Pancreas (tissue), 10 donors: ENCODE measurements around the gene RBM23. TPM values are rescaled to one million over a fixed set of nuclear protein-coding genes. Genes with fewer than 3 reads are reported as not detected.

Source experiments
- ATAC-seq, 4 donors: fragments of 200-7000 bp; cut with Tn5 transposase; one replicate each; pipeline versions ENCODE4 v1.8.0 to v1.9.1; 2020; ENCODE audit warnings: mild to moderate bottlenecking in 4 of 4, moderate library complexity in 4 of 4
- DNase-seq, 6 donors: peaks; one replicate each; pipeline ENCODE4 v3.0.0-alpha.2; 2020
- FAIRE-seq: peaks from 2 replicates; lab custom pipeline; 2012; peaks lifted over from hg19 to GRCh38; lab: Jason Lieb, UNC
- H3K27ac ChIP-seq, 4 donors: fragments of 200-600 bp; sonication (generic); 1 replicate in 3 of 4; 2 replicates in 1 of 4; pipeline versions ENCODE4 v1.5.0 to v1.8.0; 2020
- H3K27me3 ChIP-seq, 4 donors: fragments of 200-600 bp; one replicate each; pipeline ENCODE4 v1.8.0; 2021
- H3K36me3 ChIP-seq, 3 donors: fragments of 200-600 bp; sonication (generic) in 1 of 3; one replicate each; pipeline versions ENCODE4 v1.5.0 to v1.8.0; 2020 to 2021
- H3K4me1 ChIP-seq, 3 donors: fragments of 200-600 bp; one replicate each; pipeline ENCODE4 v1.8.0; 2021
- H3K4me3 ChIP-seq, 4 donors: fragments of 200-600 bp; sonication (generic) in 2 of 4; one replicate each; pipeline versions ENCODE4 v1.5.0 to v1.8.0; 2020 to 2021
- H3K9me3 ChIP-seq, 4 donors: fragments of 200-600 bp; one replicate each; pipeline ENCODE4 v1.8.0; 2021
- WGBS, 2 donors: extraction: QIAGEN DNeasy Blood & Tissue Kit; methylation state at CpG; one replicate each; pipeline ENCODE4 v1.1.7; 2013; 5-methylcytosine and 5-hydroxymethylcytosine counted together
- intact Hi-C, 3 donors: fragments of 100-400 bp; cut with DNase I; formaldehyde crosslinking; loops; one replicate each; pipeline versions ENCODE4 v1.11.1 to v1.14.2; 2022
- polyA plus RNA-seq, 2 donors: library from polyadenylated mRNA; stranded (reverse); fragments of 200-250 nt; gene quantifications; one replicate each; pipeline ENCODE4 v1.2.3, GENCODE V29; 2013
- total RNA-seq, 6 donors: library from RNA; stranded (reverse); fragmentation: NEBNext Ultra II Directional in 4 of 6; extraction: Animal tissue kit (Norgen Biotek cat#: 25700) in 4 of 6; gene quantifications; one replicate each; pipeline versions ENCODE4 v1.2.1 to v1.2.4, GENCODE V29; 2021 to 2023
- TF ChIP-seq, protein P1 (sequence below), 4 donors: fragments of 200-600 bp; sonication (generic) in 3 of 4; IDR thresholded peaks; one replicate each; pipeline versions ENCODE4 v1.5.0 to v1.8.0; 2021; ENCODE audit warnings: antibody characterized with exemption in 4 of 4
- donor health status: healthy with polysubstance abuse.
- donor health status: DM: no; HTN: no; CAD: no; lungs with moderate emphysema.
- donor health status: DM: no; HTN: no; CAD: no.
- donor health status: control.
- donor health status: control.
- donor health status: Bipolar disorder and iron deficiency.
- donor health status: DM: yes; HTN: yes; CAD: no.
- donor health status: DM: no; HTN: no; CAD: no.
- donor health status: DM: no; HTN: no; CAD: no.
- donor health status: DM: yes; HTN: yes; CAD: no.

RBM23 gene
- total and polyA plus RNA-seq, 8 donors = 20.9 to 58.6 (median 31.2) TPM

DNA sequence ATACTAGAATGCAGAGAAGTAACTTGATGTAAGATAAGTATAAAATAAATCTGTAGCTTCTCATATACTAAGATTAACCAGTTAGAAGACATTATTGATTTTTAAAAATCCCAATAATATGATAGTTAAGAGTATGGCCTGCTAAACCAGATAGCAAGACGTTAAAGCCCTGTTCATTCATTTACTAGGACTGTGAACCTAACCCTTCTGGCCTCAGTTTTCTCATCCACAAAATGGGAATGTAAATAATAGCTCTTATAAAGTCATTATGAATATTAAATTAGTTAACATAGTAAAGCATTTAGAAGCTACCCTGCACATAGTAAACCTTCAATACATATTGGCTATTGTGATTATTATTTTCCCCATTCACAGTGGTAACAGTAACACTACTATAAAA, 16.2 kb upstream of the RBM23 start:
- intact Hi-C loops = no loop called here
- 56 to 66% methylated on average over 1 of the region's 1 CpG for WGBS, 2 donors
- no peak overlapping the region for H3K4me3 ChIP-seq
- ATAC-seq (no peak), FAIRE-seq (no peak), DNase-seq (no peak)
- H3K4me1 ChIP-seq = peaks cover 0 to 6% (median 0%) of the 10 kb centered on the region in 3 donors
- no peaks in the 10 kb centered on the region for H3K27me3 ChIP-seq
- TF ChIP-seq, protein P1, sequence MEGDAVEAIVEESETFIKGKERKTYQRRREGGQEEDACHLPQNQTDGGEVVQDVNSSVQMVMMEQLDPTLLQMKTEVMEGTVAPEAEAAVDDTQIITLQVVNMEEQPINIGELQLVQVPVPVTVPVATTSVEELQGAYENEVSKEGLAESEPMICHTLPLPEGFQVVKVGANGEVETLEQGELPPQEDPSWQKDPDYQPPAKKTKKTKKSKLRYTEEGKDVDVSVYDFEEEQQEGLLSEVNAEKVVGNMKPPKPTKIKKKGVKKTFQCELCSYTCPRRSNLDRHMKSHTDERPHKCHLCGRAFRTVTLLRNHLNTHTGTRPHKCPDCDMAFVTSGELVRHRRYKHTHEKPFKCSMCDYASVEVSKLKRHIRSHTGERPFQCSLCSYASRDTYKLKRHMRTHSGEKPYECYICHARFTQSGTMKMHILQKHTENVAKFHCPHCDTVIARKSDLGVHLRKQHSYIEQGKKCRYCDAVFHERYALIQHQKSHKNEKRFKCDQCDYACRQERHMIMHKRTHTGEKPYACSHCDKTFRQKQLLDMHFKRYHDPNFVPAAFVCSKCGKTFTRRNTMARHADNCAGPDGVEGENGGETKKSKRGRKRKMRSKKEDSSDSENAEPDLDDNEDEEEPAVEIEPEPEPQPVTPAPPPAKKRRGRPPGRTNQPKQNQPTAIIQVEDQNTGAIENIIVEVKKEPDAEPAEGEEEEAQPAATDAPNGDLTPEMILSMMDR (IDR thresholded peaks at IDR 0.05) = no peak
- no peaks in the 10 kb centered on the region for H3K9me3 ChIP-seq
- H3K27ac ChIP-seq = no peak overlapping the region
- no peaks in the 10 kb centered on the region for H3K36me3 ChIP-seq

DNA sequence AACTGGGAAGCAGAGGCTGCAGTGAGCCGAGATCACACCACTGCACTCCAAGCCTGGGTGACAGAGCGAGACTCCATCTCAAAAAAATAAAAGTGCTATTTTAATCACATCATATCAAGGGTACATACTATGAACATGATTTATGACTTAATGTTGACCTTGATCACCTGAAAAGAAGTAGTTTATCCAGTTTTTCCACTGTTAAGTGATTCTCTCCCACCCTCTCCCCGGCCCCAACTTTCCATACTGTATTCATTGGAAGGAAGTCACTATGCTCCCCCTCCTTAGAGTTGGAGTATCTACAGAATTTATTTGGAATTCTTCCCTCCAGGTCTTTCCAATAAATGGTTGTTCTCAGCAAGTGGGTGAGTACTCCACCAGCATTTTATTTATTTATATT, 13.2 kb upstream of the RBM23 start:
- FAIRE-seq (no peak), DNase-seq (no peak), ATAC-seq (peak in 2 of 4 donors; percentile 1 to 5)
- Histone ChIP-seq H3K9me3 (no peaks in the 10 kb centered on the region), H3K27ac (peak overlapping the region in 2 of 4 donors; percentile 52 to 70), H3K4me1 (peaks cover 0 to 15% (median 3%) of the 10 kb centered on the region in 3 donors), H3K36me3 (no peaks in the 10 kb centered on the region), H3K27me3 (no peaks in the 10 kb centered on the region), H3K4me3 (no peak overlapping the region)
- TF ChIP-seq, protein P1 (IDR thresholded peaks at IDR 0.05) = no peak
- 3 to 15% methylated on average over 3 of the region's 3 CpGs for WGBS, 2 donors
- intact Hi-C loops = no loop called here

DNA sequence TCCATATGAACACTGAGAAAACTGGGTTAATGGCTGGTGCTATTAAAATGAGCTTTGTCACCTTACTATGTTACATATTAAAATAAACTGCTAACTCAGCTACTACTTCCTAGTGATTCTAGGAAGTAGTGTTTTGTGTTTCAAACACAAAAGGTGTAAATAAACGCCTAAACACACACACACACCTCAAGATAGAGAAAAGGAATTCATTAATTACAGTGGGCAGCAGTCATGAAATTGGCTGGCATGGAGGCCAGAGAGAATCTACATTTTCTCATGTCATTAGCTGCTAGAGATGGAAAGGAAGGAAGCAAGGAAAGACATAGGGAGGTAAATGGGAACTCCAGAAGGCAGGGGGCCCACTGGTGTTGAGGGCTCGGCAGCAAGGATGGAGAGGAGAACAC, 11.0 kb upstream of the RBM23 start:
- Histone ChIP-seq H3K27ac (peak overlapping the region; percentile 57 to 91 (median 73)), H3K4me3 (peak overlapping the region in 2 of 4 donors; percentile 30 to 57), H3K27me3 (no peaks in the 10 kb centered on the region), H3K9me3 (no peaks in the 10 kb centered on the region), H3K4me1 (peaks cover 0 to 15% (median 3%) of the 10 kb centered on the region in 3 donors), H3K36me3 (peaks cover 0 to 2% (median 0%) of the 10 kb centered on the region in 3 donors)
- TF ChIP-seq, protein P1 (IDR thresholded peaks at IDR 0.05) = no peak
- DNase-seq = no peak
- intact Hi-C loops = no loop called here
- ATAC-seq = peak; percentile 14 to 32 (median 24)
- WGBS, 2 donors = 12 to 16% methylated on average over 2 of the region's 2 CpGs
- no peak for FAIRE-seq

DNA sequence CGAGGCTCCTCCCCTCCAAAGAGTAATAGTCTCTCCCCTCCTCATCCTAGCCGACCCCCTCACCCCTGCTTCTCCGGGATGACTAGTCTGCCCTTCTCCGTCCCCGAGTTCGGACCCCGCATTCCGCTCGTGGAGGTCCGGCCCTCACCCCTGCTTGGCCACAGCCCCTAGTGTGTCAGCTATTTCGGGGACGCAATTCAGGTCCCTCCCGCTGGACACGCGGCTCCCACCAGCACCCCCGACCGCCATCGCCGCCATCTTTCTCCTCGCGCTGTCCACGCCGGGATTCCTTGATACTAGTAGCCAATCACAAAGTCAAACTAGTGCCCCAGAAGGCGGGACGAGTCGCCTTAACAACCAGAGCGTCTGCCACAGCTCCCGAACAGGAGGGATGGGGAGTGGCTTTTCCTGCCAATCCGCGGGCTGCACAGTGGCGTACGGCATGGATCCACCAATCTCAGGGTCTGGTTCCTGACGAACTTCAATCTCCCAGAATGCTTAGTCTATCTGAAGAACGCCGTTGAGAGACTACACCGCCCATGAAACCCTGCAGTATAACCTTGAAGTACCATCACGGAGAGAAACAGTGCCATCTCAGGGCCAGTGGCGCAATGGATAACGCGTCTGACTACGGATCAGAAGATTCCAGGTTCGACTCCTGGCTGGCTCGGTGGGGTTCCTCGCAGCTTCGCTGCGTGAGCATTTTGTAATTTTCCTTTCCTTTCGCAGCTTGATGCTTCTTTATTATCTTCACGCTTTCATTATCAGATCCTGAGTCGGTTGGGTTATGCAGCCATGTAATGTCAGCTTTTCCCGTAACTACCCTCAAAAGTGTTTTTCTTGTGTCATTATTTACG, 10.4 kb upstream of the RBM23 start, which contains the start of gene PRMT5:
Gene PRMT5, minus strand, starts transcription at position 273 of the 857 bp plus-strand sequence. Its CDS starts 15 bp downstream, at position 258.
- ATAC-seq (peak; percentile 92 to 97 (median 93)), DNase-seq (peak; percentile 90 to 99 (median 99)), FAIRE-seq (peak; percentile 86)
- Histone ChIP-seq H3K27ac (peak within 1 kb of the TSS; percentile 57 to 91 (median 73)), H3K4me3 (peak within 1 kb of the TSS; percentile 49 to 70 (median 60)), H3K9me3 (no peaks in the 10 kb centered on the region), H3K36me3 (peaks cover 0 to 8% (median 3%) of the 10 kb centered on the region in 3 donors), H3K4me1 (peaks cover 0 to 15% (median 3%) of the 10 kb centered on the region in 3 donors), H3K27me3 (no peaks in the 10 kb centered on the region)
- TF ChIP-seq, protein P1 (IDR thresholded peaks at IDR 0.05) = no peak
- 0% methylated on average over 51 of the region's 51 CpGs for WGBS, 2 donors
- intact Hi-C loops = no loop called here
